ENCODE measurements around the gene MAEL.

DNA sequence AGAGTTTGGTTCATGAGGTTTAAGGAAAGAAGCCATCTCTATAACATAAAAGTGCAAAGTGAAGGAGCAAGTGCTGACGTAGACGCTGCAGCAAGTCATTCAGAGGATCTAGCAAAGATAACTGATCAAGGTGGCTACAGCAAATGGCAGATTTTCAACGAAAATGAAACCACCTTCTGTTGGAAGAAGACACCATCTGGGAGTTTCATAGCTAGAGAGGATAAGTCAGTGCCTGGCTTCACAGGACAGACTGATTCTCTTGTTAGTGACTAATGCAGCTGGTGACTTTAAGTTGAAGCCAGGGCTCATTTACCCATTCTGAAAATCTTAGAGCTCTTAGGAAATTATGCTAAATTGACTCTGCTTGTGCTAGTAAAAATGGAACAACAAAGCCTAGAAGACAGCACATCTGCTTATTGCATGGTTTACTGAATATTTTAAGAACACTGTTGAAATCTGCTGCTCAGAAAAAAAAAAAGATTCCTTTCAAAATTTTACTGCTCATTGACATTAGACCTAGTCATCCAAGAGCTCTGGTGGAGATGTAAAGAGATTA lies 10.5 kb downstream of the MAEL start:
- TF ChIP-seq, protein P1, sequence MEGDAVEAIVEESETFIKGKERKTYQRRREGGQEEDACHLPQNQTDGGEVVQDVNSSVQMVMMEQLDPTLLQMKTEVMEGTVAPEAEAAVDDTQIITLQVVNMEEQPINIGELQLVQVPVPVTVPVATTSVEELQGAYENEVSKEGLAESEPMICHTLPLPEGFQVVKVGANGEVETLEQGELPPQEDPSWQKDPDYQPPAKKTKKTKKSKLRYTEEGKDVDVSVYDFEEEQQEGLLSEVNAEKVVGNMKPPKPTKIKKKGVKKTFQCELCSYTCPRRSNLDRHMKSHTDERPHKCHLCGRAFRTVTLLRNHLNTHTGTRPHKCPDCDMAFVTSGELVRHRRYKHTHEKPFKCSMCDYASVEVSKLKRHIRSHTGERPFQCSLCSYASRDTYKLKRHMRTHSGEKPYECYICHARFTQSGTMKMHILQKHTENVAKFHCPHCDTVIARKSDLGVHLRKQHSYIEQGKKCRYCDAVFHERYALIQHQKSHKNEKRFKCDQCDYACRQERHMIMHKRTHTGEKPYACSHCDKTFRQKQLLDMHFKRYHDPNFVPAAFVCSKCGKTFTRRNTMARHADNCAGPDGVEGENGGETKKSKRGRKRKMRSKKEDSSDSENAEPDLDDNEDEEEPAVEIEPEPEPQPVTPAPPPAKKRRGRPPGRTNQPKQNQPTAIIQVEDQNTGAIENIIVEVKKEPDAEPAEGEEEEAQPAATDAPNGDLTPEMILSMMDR (IDR thresholded peaks at IDR 0.05): no peak
- TF ChIP-seq POLR2A (IDR thresholded peaks at IDR 0.05): no peak
